Measurements from ENCODE around the gene C1orf94.

C1orf94 gene

GRCh38 chr1:34213956-34214355 lies 37.2 kb downstream of the C1orf94 start:
- intact Hi-C loops (cut with DNase I) = no loop called here
- DNase-seq = no peak

- intact Hi-C loops (cut with DNase I) = no loop called here
- DNase-seq = no peak
Observed at GRCh38 chr1:34231441-34231840, 54.7 kb downstream of the C1orf94 start.

GRCh38 chr1:34235594-34235993 lies 58.9 kb downstream of the C1orf94 start:
- intact Hi-C loops (cut with DNase I) = no loop called here

GRCh38 chr1:34236089-34236488 lies 59.4 kb downstream of the C1orf94 start:
- intact Hi-C loops (cut with DNase I) = no loop called here
- DNase-seq = no peak

More at GRCh38 chr1:34235594-34235993, 58.9 kb downstream of the C1orf94 start:
- peak in 1 of 42 donors; percentile 16 for DNase-seq

- DNase-seq = no peak
- intact Hi-C loops (cut with DNase I) = no loop called here
Observed at GRCh38 chr1:34237151-34237815, 60.6 kb downstream of the C1orf94 start.

GRCh38 chr1:34245967-34246366 lies 69.3 kb downstream of the C1orf94 start:
- intact Hi-C loops (cut with DNase I) = no loop called here
- no peak for DNase-seq

GRCh38 chr1:34250342-34250741 lies 73.6 kb downstream of the C1orf94 start:
- DNase-seq = no peak
- intact Hi-C loops (cut with DNase I) = no loop called here

GRCh38 chr1:34262023-34262853 lies 85.5 kb downstream of the C1orf94 start:
- DNase-seq = no peak
- intact Hi-C loops (cut with DNase I) = no loop called here

GRCh38 chr1:34262921-34263320 lies 86.2 kb downstream of the C1orf94 start:
- intact Hi-C loops (cut with DNase I) = no loop called here
- no peak for DNase-seq

GRCh38 chr1:34263406-34263805 lies 86.7 kb downstream of the C1orf94 start:
- intact Hi-C loops (cut with DNase I) = no loop called here

GRCh38 chr1:34265396-34265795 lies 88.7 kb downstream of the C1orf94 start:
- DNase-seq = peak in 1 of 42 donors; percentile 11
- intact Hi-C loops (cut with DNase I) = no loop called here

More at GRCh38 chr1:34263406-34263805, 86.7 kb downstream of the C1orf94 start:
- DNase-seq = no peak

GRCh38 chr1:34266127-34266951 lies 89.6 kb downstream of the C1orf94 start:
- DNase-seq = peak; percentile 9 to 78 (median 46)
- intact Hi-C loops (cut with DNase I) = no loop called here

- intact Hi-C loops (cut with DNase I) = no loop called here
- no peak for DNase-seq
Observed at GRCh38 chr1:34267326-34267725, 90.6 kb downstream of the C1orf94 start.

GRCh38 chr1:34268311-34268954 lies 91.7 kb downstream of the C1orf94 start:
- intact Hi-C loops (cut with DNase I) = no loop called here
- DNase-seq = peak; percentile 14 to 93 (median 69)
